HEK293 (cell line): ENCODE results near the gene MT1A.

Experiments used
- EGR2 ChIP-seq: fragments of 450-650 bp; formaldehyde crosslinking; IDR thresholded peaks from 2 replicates; pipeline ENCODE4 v1.5.1; 2016; ENCODE audit warnings: low read depth, missing biosample characterization, missing genetic modification characterization
- IKZF3 ChIP-seq: fragments of 450-650 bp; IDR thresholded peaks from 2 replicates; pipeline ENCODE4 v1.5.0; 2018; ENCODE audit warnings: missing biosample characterization, mild to moderate bottlenecking, missing genetic modification characterization, moderate library complexity
- KLF10 ChIP-seq: fragments of 450-650 bp; IDR thresholded peaks from 2 replicates; pipeline ENCODE4 v1.5.1; 2018; ENCODE audit warnings: missing biosample characterization, mild to moderate bottlenecking, missing genetic modification characterization
- KLF8 ChIP-seq: fragments of 450-650 bp; formaldehyde crosslinking; IDR thresholded peaks from 2 replicates; pipeline ENCODE4 v1.5.1; 2016; ENCODE audit warnings: missing biosample characterization, missing genetic modification characterization
- PRDM10 ChIP-seq: fragments of 450-650 bp; formaldehyde crosslinking; IDR thresholded peaks from 2 replicates; pipeline ENCODE4 v1.5.1; 2016; ENCODE audit warnings: missing biosample characterization, missing genetic modification characterization
- SCRT1 ChIP-seq: fragments of 450-650 bp; formaldehyde crosslinking; IDR thresholded peaks from 2 replicates; pipeline ENCODE4 v1.5.1; 2016; ENCODE audit warnings: missing biosample characterization, missing genetic modification characterization, borderline replicate concordance
- SP7 ChIP-seq: fragments of 450-650 bp; formaldehyde crosslinking; IDR thresholded peaks from 2 replicates; pipeline ENCODE4 v1.5.1; 2016; ENCODE audit warnings: missing biosample characterization, missing genetic modification characterization
- TRIM28 ChIP-seq: IDR thresholded peaks from 2 replicates; pipeline ENCODE4 v1.6.1; 2011; ENCODE audit warnings: low read length, control low read depth, borderline replicate concordance
- ZBTB48 ChIP-seq: fragments of 450-650 bp; formaldehyde crosslinking; IDR thresholded peaks from 2 replicates; pipeline ENCODE4 v1.5.1; 2016; ENCODE audit warnings: missing biosample characterization, missing genetic modification characterization
- ZBTB6 ChIP-seq: fragments of 450-650 bp; formaldehyde crosslinking; IDR thresholded peaks from 2 replicates; pipeline ENCODE4 v1.5.1; 2017; ENCODE audit warnings: missing biosample characterization, missing genetic modification characterization
- ZFP37 ChIP-seq: fragments of 450-650 bp; formaldehyde crosslinking; IDR thresholded peaks from 2 replicates; pipeline ENCODE4 v1.5.1; 2016; ENCODE audit warnings: missing biosample characterization, missing genetic modification characterization
- ZNF157 ChIP-seq: fragments of 450-650 bp; formaldehyde crosslinking; IDR thresholded peaks from 2 replicates; pipeline ENCODE4 v1.5.1; 2016; ENCODE audit warnings: missing biosample characterization, missing genetic modification characterization
- ZNF169 ChIP-seq: fragments of 450-650 bp; formaldehyde crosslinking; IDR thresholded peaks from 2 replicates; pipeline ENCODE4 v1.5.1; 2016; ENCODE audit warnings: missing biosample characterization, missing genetic modification characterization
- ZNF2 ChIP-seq: fragments of 450-650 bp; formaldehyde crosslinking; IDR thresholded peaks from 2 replicates; pipeline ENCODE4 v1.5.1; 2016; ENCODE audit warnings: missing biosample characterization, missing genetic modification characterization
- ZNF24 ChIP-seq: fragments of 450-650 bp; formaldehyde crosslinking; IDR thresholded peaks from 2 replicates; pipeline ENCODE4 v1.5.1; 2016; ENCODE audit warnings: missing biosample characterization, missing genetic modification characterization
- ZNF26 ChIP-seq: fragments of 450-650 bp; formaldehyde crosslinking; IDR thresholded peaks from 2 replicates; pipeline ENCODE4 v1.5.1; 2016; ENCODE audit warnings: missing biosample characterization, missing genetic modification characterization
- ZNF280D ChIP-seq: fragments of 450-650 bp; formaldehyde crosslinking; IDR thresholded peaks from 2 replicates; pipeline ENCODE4 v1.5.1; 2016; ENCODE audit warnings: missing biosample characterization, missing genetic modification characterization
- ZNF423 ChIP-seq: fragments of 450-650 bp; formaldehyde crosslinking; IDR thresholded peaks from 2 replicates; pipeline ENCODE4 v1.5.1; 2016; ENCODE audit warnings: missing biosample characterization, missing genetic modification characterization
- ZNF433 ChIP-seq: fragments of 450-650 bp; formaldehyde crosslinking; IDR thresholded peaks from 2 replicates; pipeline ENCODE4 v1.5.1; 2016; ENCODE audit warnings: missing biosample characterization, missing genetic modification characterization, low read depth
- ZNF473 ChIP-seq: fragments of 450-650 bp; formaldehyde crosslinking; IDR thresholded peaks from 2 replicates; pipeline ENCODE4 v1.5.1; 2017; ENCODE audit warnings: missing biosample characterization, missing genetic modification characterization
- ZNF48 ChIP-seq: fragments of 450-650 bp; formaldehyde crosslinking; IDR thresholded peaks from 2 replicates; pipeline ENCODE4 v1.5.1; 2016; ENCODE audit warnings: missing biosample characterization, missing genetic modification characterization
- ZNF555 ChIP-seq: fragments of 450-650 bp; formaldehyde crosslinking; conservative IDR thresholded peaks from 2 replicates; pipeline ENCODE4 v1.5.1; 2017; ENCODE audit warnings: missing biosample characterization, mild to moderate bottlenecking, missing genetic modification characterization, inconsistent platforms
- ZNF561 ChIP-seq: fragments of 450-650 bp; IDR thresholded peaks from 2 replicates; pipeline ENCODE4 v1.5.1; 2018; ENCODE audit warnings: missing biosample characterization, missing genetic modification characterization, borderline replicate concordance
- ZNF610 ChIP-seq: fragments of 450-650 bp; formaldehyde crosslinking; IDR thresholded peaks from 2 replicates; pipeline ENCODE4 v1.5.1; 2016; ENCODE audit warnings: missing biosample characterization, missing genetic modification characterization, borderline replicate concordance
- ZNF645 ChIP-seq: fragments of 450-650 bp; formaldehyde crosslinking; IDR thresholded peaks from 2 replicates; pipeline ENCODE4; 2016; ENCODE audit warnings: missing biosample characterization, missing genetic modification characterization
- ZNF704 ChIP-seq: fragments of 450-650 bp; formaldehyde crosslinking; IDR thresholded peaks from 2 replicates; pipeline ENCODE4 v1.5.1; 2016; ENCODE audit warnings: missing biosample characterization, missing genetic modification characterization
- ZNF768 ChIP-seq: fragments of 450-650 bp; formaldehyde crosslinking; IDR thresholded peaks from 2 replicates; pipeline ENCODE4 v1.5.1; 2018; ENCODE audit warnings: missing biosample characterization, mild to moderate bottlenecking, missing genetic modification characterization
- ZSCAN30 ChIP-seq: fragments of 450-650 bp; IDR thresholded peaks from 2 replicates; pipeline ENCODE4 v1.5.1; 2018; ENCODE audit warnings: missing biosample characterization, mild to moderate bottlenecking, missing genetic modification characterization, moderate library complexity

The MT1A gene

GRCh38 chr16:56608043-56608875, 30.2 kb upstream of the MT1A start, which contains the start of gene MT2A (continued):
- TF ChIP-seq KLF10 (tag by site-specific recombination) (peak; percentile 71; the same call in 1 of the 2 replicates), ZNF768 (tag by site-specific recombination) (peak; percentile 44; the same call in 1 of the 2 replicates), ZNF26 (tag by site-specific recombination) (no peak), KLF8 (tag by site-specific recombination) (peak; percentile 80), ZNF555 (tag by site-specific recombination) (no peak), ZNF24 (tag by site-specific recombination) (no peak), ZNF157 (tag by site-specific recombination) (no peak), ZNF169 (tag by site-specific recombination) (no peak), SP7 (tag by site-specific recombination) (peak; percentile 52), ZNF280D (tag by site-specific recombination) (no peak), ZNF610 (tag by site-specific recombination) (no peak), ZNF473 (no peak), TRIM28 (peak; percentile 51; the same call in 1 of the 2 replicates), ZNF423 (tag by site-specific recombination) (peak; percentile 51; the same call in 1 of the 2 replicates), ZNF704 (tag by site-specific recombination) (no peak), ZBTB6 (0 out of 2 replicates have a peak, but pooled peaks have one; percentile 18), ZNF561 (tag by site-specific recombination) (peak; percentile 97), ZNF2 (tag by site-specific recombination) (peak; percentile 36; the same call in 1 of the 2 replicates), IKZF3 (0 out of 2 replicates have a peak, but pooled peaks have one; percentile 44), SCRT1 (no peak), ZFP37 (tag by site-specific recombination) (no peak), EGR2 (tag by site-specific recombination) (peak; percentile 64), ZNF433 (tag by site-specific recombination) (no peak), PRDM10 (tag by site-specific recombination) (peak; percentile 32; the same call in 1 of the 2 replicates), ZSCAN30 (tag by site-specific recombination) (peak; percentile 96), ZBTB48 (tag by site-specific recombination) (no peak), ZNF645 (tag by site-specific recombination) (no peak), ZNF48 (tag by site-specific recombination) (no peak)
